NB4 (cell line): ENCODE measurements around the gene PEAK3.

Experiments used
- DNase-seq: peaks from one replicate; pipeline ENCODE4 v3.0.0; 2010; ENCODE audit warnings: low read depth
- H3K4me3 ChIP-seq: one replicate; pipeline ENCODE4 v1.5.1; 2011; ENCODE audit warnings: mild to moderate bottlenecking, low read depth, low read length, moderate library complexity
- MYC ChIP-seq: IDR thresholded peaks from 2 replicates; pipeline ENCODE4 v1.6.1; 2011; ENCODE audit warnings: low read depth, low read length
- POLR2A ChIP-seq: IDR thresholded peaks from 2 replicates; pipeline ENCODE4 v1.6.1; 2011; ENCODE audit warnings: mild to moderate bottlenecking; ENCODE audit not compliant: insufficient read length; ENCODE audit errors: extremely low read depth
- TF ChIP-seq, protein P1 (sequence below): IDR thresholded peaks from 2 replicates; pipeline ENCODE4 v1.6.1; 2011; ENCODE audit warnings: low read depth, low read length
- TF ChIP-seq, protein P2 (sequence below): IDR thresholded peaks from one replicate; pipeline ENCODE4 v1.5.1; 2012; ENCODE audit warnings: low read depth, low read length

PEAK3 gene

DNA sequence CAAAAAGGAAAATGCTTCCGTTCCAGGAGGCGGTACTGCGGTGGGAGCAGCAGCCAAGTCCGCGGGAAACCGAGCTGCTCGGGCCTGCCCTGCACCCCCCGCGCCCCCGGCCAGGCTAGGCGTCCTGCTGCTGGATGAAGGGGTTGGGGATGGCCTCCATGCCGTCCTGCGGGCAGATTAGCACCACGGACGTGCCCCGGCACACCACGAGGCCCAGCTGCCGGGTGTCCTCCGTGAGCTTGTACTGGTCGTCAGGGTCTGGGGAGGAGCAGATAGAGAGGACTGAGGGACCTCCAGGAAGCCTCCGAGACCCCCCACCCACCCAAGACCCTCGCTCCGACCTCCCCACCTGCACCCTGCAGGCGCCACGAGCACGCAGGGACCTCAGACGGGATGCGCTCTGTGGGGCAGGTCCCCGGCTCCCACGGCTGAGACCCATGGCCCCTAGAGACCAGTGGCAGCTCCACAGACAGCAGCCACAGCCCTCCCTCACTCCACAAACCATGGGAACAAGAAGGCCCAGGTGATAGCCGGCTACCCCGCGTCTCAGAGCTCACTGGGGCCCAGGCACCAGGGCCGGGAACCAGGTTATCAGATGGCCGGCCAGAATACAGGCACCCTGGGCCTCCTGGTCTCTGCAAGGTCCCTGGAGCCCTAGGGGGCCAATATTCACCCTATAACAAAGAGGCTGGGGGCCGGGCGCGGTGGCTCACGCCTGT is 39.7 kb upstream of the PEAK3 start:
- TF ChIP-seq POLR2A (no peak), MYC (no peak)
- TF ChIP-seq, protein P1, sequence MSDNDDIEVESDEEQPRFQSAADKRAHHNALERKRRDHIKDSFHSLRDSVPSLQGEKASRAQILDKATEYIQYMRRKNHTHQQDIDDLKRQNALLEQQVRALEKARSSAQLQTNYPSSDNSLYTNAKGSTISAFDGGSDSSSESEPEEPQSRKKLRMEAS = no peak
- TF ChIP-seq, protein P2, sequence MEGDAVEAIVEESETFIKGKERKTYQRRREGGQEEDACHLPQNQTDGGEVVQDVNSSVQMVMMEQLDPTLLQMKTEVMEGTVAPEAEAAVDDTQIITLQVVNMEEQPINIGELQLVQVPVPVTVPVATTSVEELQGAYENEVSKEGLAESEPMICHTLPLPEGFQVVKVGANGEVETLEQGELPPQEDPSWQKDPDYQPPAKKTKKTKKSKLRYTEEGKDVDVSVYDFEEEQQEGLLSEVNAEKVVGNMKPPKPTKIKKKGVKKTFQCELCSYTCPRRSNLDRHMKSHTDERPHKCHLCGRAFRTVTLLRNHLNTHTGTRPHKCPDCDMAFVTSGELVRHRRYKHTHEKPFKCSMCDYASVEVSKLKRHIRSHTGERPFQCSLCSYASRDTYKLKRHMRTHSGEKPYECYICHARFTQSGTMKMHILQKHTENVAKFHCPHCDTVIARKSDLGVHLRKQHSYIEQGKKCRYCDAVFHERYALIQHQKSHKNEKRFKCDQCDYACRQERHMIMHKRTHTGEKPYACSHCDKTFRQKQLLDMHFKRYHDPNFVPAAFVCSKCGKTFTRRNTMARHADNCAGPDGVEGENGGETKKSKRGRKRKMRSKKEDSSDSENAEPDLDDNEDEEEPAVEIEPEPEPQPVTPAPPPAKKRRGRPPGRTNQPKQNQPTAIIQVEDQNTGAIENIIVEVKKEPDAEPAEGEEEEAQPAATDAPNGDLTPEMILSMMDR = no peak
- no peak for DNase-seq
- no peak overlapping the region for H3K4me3 ChIP-seq

DNA sequence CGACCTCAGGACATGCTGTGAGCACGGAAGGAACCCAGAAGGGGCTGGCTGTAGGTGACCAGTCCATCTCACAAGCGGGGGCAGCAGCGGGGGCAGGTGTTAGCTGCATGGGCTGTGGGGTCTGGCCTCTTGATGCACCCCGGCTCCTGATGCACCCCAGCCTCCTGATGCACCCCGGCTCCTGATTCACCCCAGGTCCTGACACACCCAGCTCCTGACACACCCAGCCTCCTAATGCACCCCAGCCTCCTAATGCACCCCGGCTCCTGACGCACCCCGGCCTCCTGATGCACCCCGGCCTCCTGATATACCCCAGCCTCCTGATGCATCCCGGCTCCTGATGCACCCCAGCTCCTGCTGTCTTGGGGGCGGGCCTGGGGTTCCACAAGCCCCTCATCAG is 39.0 kb upstream of the PEAK3 start:
- H3K4me3 ChIP-seq = no peak overlapping the region
- TF ChIP-seq MYC (no peak), POLR2A (no peak)
- TF ChIP-seq, protein P1 = no peak
- DNase-seq = no peak

DNA sequence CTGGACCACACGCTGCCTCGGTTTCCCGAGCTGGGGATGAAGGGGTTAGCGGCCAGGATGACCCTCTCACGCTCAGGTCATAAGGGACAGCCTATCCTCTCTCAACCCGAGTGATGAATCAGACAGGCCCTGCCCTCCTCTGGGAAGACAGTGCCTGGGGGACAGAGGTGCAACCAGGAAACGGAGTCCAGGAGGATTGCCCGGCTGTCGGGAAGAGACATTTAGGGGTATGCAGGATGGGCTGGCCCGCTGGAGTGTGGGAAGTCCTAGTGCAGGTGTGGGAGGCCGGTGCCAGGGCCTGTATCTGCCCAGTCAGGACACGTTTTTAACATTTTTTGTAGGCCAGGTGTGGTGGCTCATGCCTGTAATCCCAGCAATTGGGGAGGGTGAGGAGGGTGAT is 38.1 kb upstream of the PEAK3 start:
- no peak overlapping the region for H3K4me3 ChIP-seq
- TF ChIP-seq POLR2A (no peak), MYC (no peak)
- TF ChIP-seq, protein P1 = no peak
- TF ChIP-seq, protein P2 = no peak
- DNase-seq = no peak

DNA sequence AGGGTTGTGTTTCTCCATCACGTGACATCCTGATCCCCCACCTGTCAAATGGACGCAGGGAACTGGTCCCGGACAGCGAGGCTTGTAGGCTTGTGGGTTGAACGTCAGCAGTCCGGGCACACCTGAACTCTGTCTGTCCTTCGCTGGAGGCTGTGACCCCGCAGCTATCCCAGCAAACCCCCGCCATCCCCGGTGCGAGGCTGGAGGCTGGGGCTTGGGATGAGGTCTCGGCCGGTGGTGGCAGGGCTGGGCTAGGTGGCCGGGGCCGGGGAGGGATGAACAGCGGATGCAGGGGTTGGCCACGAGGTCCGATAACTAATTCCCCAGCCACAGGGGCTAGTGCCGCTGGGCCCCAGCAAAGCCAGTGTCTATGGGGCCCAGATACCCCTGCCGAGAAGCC is 37.6 kb upstream of the PEAK3 start:
- no peak for DNase-seq
- TF ChIP-seq, protein P2 = no peak
- H3K4me3 ChIP-seq = no peak overlapping the region

DNA sequence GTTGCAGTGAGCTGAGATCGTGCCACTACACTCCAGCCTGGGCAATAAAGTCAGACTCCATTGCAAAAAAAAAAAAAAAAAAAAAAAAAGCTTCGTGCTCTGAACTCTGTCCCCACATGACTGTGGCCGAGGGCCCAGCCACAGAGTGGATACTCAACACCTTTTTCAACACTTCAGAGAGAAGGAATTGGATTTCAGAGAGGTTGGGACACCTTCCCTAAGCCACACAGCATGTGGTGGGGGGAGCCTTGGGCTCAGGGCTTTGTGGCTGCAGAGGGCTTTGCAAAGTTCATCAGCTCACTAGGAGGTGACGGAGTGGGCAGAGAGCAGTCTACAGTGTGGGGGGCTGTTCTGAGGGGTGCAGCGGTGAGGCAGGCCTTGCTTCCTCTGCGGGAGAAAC is 36.9 kb upstream of the PEAK3 start:
- no peak for DNase-seq
- no peak overlapping the region for H3K4me3 ChIP-seq
- TF ChIP-seq, protein P1 = no peak
- TF ChIP-seq MYC = no peak
- TF ChIP-seq, protein P2 = no peak
- no peak for TF ChIP-seq POLR2A

DNA sequence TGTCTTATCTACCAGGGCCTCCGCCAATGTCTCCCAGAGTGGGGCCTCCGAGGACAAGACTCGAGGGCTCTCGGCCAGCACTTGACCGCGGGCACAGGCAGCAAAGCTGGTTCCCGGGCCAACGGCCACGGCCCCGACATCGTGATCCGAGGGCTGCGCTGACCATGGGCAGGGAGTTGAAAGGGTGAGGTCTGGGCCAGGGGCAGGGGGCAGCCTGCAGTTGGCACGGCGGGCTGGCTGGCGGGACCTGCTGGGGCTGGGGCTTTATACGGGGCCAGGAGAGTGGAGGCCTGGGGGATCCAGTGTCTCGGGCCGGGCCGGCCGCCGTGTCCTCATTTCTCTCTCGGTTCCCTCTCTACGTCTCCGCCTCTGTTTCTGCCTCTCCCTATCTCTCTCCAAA is 35.8 kb upstream of the PEAK3 start:
- TF ChIP-seq, protein P1 = no peak
- TF ChIP-seq, protein P2 = no peak
- TF ChIP-seq POLR2A (no peak), MYC (no peak)
- DNase-seq = no peak

More for the DNA sequence above, 35.8 kb upstream of the PEAK3 start:
- no peak overlapping the region for H3K4me3 ChIP-seq
